Liver (tissue), 3 donors: Measurements from ENCODE around the gene FCGBP.

ENCODE experiments used
- ATF3 ChIP-seq: IDR thresholded peaks from 2 replicates; pipeline ENCODE4 v1.6.1; 2016; ENCODE audit warnings: antibody characterized with exemption
- CTCF ChIP-seq: fragments of 150-350 bp; IDR thresholded peaks from 2 replicates; pipeline ENCODE4 v1.5.1; 2017; ENCODE audit warnings: improper control_type of control experiment, low read depth, low read length; ENCODE audit not compliant: missing input control
- EGR1 ChIP-seq, 2 donors: IDR thresholded peaks; 2 replicates each; pipeline ENCODE4 v1.6.1; 2016 to 2018; ENCODE audit warnings: antibody characterized with exemption in 2 of 2, low read depth in 2 of 2
- FOXA2 ChIP-seq: IDR thresholded peaks from 2 replicates; pipeline ENCODE4 v1.6.1; 2016; ENCODE audit warnings: antibody characterized with exemption
- GABPA ChIP-seq, 2 donors: IDR thresholded peaks in 1 of 2; conservative IDR thresholded peaks in 1 of 2; 2 replicates each; pipeline ENCODE4 v1.6.1; 2016; ENCODE audit warnings: antibody characterized with exemption in 2 of 2, mild to moderate bottlenecking in 1 of 2, moderate library complexity in 1 of 2
- HNF4A ChIP-seq, 2 donors: conservative IDR thresholded peaks; 2 replicates each; pipeline ENCODE4 v1.6.1; 2016; ENCODE audit warnings: antibody characterized with exemption in 2 of 2, mild to moderate bottlenecking in 2 of 2
- RAD21 ChIP-seq, 2 donors: IDR thresholded peaks; 2 replicates each; pipeline ENCODE4 v1.6.1; 2016; ENCODE audit warnings: antibody characterized with exemption in 2 of 2, mild to moderate bottlenecking in 2 of 2
- RXRA ChIP-seq, 2 donors: IDR thresholded peaks; 2 replicates each; pipeline ENCODE4 v1.6.1; 2017 to 2018; ENCODE audit warnings: antibody characterized with exemption in 2 of 2, mild to moderate bottlenecking in 1 of 2
- TAF1 ChIP-seq: conservative IDR thresholded peaks from 2 replicates; pipeline ENCODE4 v1.6.1; 2016; ENCODE audit warnings: antibody characterized with exemption, mild to moderate bottlenecking
- YY1 ChIP-seq: IDR thresholded peaks from 2 replicates; pipeline ENCODE4 v1.6.1; 2016; ENCODE audit warnings: antibody characterized with exemption, mild to moderate bottlenecking
- TF ChIP-seq, protein P1 (sequence below): IDR thresholded peaks from 2 replicates; pipeline ENCODE4 v1.6.1; 2016; ENCODE audit warnings: antibody characterized with exemption, mild to moderate bottlenecking
- TF ChIP-seq, protein P2 (sequence below): IDR thresholded peaks from 2 replicates; pipeline ENCODE4 v1.6.1; 2016; ENCODE audit warnings: antibody characterized with exemption
- TF ChIP-seq, protein P3 (sequence below): IDR thresholded peaks from 2 replicates; pipeline ENCODE4 v1.6.1; 2016; ENCODE audit warnings: antibody characterized with exemption
- donor health status: healthy.
- donor health status: healthy.

GRCh38 chr19:39927524-39928356, 6.7 kb downstream of the FCGBP start:
- TF ChIP-seq RAD21 (IDR thresholded peaks at IDR 0.05) (no peak), CTCF (no peak), YY1 (no peak), ATF3 (no peak), TAF1 (no peak), HNF4A (conservative IDR thresholded peaks at IDR 0.05) (no peak), FOXA2 (no peak), RXRA (IDR thresholded peaks at IDR 0.05) (no peak), EGR1 (IDR thresholded peaks at IDR 0.05; ENCODE audit: low read depth in 2 of 2) (no peak), GABPA (IDR thresholded peaks at IDR 0.05 in 1 of 2, conservative IDR thresholded peaks at IDR 0.05 in 1 of 2) (no peak)
- TF ChIP-seq, protein P1, sequence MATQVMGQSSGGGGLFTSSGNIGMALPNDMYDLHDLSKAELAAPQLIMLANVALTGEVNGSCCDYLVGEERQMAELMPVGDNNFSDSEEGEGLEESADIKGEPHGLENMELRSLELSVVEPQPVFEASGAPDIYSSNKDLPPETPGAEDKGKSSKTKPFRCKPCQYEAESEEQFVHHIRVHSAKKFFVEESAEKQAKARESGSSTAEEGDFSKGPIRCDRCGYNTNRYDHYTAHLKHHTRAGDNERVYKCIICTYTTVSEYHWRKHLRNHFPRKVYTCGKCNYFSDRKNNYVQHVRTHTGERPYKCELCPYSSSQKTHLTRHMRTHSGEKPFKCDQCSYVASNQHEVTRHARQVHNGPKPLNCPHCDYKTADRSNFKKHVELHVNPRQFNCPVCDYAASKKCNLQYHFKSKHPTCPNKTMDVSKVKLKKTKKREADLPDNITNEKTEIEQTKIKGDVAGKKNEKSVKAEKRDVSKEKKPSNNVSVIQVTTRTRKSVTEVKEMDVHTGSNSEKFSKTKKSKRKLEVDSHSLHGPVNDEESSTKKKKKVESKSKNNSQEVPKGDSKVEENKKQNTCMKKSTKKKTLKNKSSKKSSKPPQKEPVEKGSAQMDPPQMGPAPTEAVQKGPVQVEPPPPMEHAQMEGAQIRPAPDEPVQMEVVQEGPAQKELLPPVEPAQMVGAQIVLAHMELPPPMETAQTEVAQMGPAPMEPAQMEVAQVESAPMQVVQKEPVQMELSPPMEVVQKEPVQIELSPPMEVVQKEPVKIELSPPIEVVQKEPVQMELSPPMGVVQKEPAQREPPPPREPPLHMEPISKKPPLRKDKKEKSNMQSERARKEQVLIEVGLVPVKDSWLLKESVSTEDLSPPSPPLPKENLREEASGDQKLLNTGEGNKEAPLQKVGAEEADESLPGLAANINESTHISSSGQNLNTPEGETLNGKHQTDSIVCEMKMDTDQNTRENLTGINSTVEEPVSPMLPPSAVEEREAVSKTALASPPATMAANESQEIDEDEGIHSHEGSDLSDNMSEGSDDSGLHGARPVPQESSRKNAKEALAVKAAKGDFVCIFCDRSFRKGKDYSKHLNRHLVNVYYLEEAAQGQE, result no peak
- TF ChIP-seq, protein P2, sequence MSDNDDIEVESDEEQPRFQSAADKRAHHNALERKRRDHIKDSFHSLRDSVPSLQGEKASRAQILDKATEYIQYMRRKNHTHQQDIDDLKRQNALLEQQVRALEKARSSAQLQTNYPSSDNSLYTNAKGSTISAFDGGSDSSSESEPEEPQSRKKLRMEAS, result no peak
- TF ChIP-seq, protein P3, sequence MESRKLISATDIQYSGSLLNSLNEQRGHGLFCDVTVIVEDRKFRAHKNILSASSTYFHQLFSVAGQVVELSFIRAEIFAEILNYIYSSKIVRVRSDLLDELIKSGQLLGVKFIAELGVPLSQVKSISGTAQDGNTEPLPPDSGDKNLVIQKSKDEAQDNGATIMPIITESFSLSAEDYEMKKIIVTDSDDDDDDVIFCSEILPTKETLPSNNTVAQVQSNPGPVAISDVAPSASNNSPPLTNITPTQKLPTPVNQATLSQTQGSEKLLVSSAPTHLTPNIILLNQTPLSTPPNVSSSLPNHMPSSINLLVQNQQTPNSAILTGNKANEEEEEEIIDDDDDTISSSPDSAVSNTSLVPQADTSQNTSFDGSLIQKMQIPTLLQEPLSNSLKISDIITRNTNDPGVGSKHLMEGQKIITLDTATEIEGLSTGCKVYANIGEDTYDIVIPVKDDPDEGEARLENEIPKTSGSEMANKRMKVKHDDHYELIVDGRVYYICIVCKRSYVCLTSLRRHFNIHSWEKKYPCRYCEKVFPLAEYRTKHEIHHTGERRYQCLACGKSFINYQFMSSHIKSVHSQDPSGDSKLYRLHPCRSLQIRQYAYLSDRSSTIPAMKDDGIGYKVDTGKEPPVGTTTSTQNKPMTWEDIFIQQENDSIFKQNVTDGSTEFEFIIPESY, result no peak
